A549 (cell line): ENCODE data around the gene VDR.

Experiments
- BHLHE40 ChIP-seq: IDR thresholded peaks from 2 replicates; pipeline ENCODE4 v1.6.1; 2012; ENCODE audit warnings: low read depth, low read length, inconsistent platforms
- CTCF ChIP-seq: fragments of >200 bp; sonication (Bioruptor Twin); formaldehyde crosslinking; IDR thresholded peaks from 3 replicates; pipeline ENCODE4 v1.5.1; 2016
- MAX ChIP-seq: IDR thresholded peaks from 2 replicates; pipeline ENCODE4 v1.6.1; 2012
- PHF8 ChIP-seq: fragments of 200-600 bp; sonication (generic); IDR thresholded peaks from 2 replicates; pipeline ENCODE4 v1.6.1; 2016; ENCODE audit warnings: low read depth, mild to moderate bottlenecking, antibody characterized with exemption, moderate library complexity, borderline replicate concordance
- POLR2A ChIP-seq: IDR thresholded peaks from 2 replicates; pipeline ENCODE4 v1.6.1; 2012; ENCODE audit warnings: mild to moderate bottlenecking, low read length
- POLR2AphosphoS2 ChIP-seq: conservative IDR thresholded peaks from 2 replicates; pipeline ENCODE4 v1.6.1; 2012; ENCODE audit warnings: low read length, improper control_type of control experiment, inconsistent platforms
- RAD21 ChIP-seq, 2 experiments: fragments of >200 bp in 1 of 2; sonication (Bioruptor Twin) in 1 of 2; formaldehyde crosslinking in 1 of 2; IDR thresholded peaks in 1 of 2; conservative IDR thresholded peaks in 1 of 2; 2 replicates in 1 of 2; 3 replicates in 1 of 2; pipeline ENCODE4 v1.6.1; 2012 to 2018; ENCODE audit warnings: inconsistent platforms in 1 of 2

- TF ChIP-seq CTCF, result no peak
- no peak for TF ChIP-seq PHF8
- TF ChIP-seq POLR2A, result no peak
- TF ChIP-seq MAX, result no peak
- no peak for TF ChIP-seq BHLHE40
- no peak for TF ChIP-seq RAD21 (conservative IDR thresholded peaks at IDR 0.05 in 1 of 2, IDR thresholded peaks at IDR 0.05 in 1 of 2)
- TF ChIP-seq POLR2AphosphoS2, result no peak
Measured at GRCh38 chr12:47910981-47911380, 6.2 kb upstream of the VDR start.
